Forelimb muscle (tissue), 1 donor: ENCODE results near the gene AGFG1. TPM values are rescaled to one million over a fixed set of nuclear protein-coding genes. Genes with fewer than 3 reads are reported as not detected.
A peak's percentile ranks its signal among the peaks of the same experiment; 100 is the strongest.

Experiments used
- DNase-seq: peaks from one replicate; pipeline ENCODE4 v3.0.0-alpha.2; 2013; ENCODE audit warnings: low read depth
- polyA plus RNA-seq: library from polyadenylated mRNA; unstranded; fragments of 120-200 nt; gene quantifications from one replicate; pipeline ENCODE4 v1.2.1, GENCODE V29; 2013; ENCODE audit not compliant: insufficient read length

AGFG1 gene
- 47.8 TPM for polyA plus RNA-seq

GRCh38 chr2:227471924-227472264, at the start of gene AGFG1:
Gene AGFG1, plus strand, starts transcription at chr2:227472156. Its CDS starts 266 bp downstream, at chr2:227472422.
- peak; percentile 34 for DNase-seq

GRCh38 chr2:227423656-227424499, 48.1 kb upstream of the AGFG1 start:
- DNase-seq, result no peak

GRCh38 chr2:227428731-227429285, 43.1 kb upstream of the AGFG1 start:
- DNase-seq, result no peak

- no peak for DNase-seq
Observed at GRCh38 chr2:227430639-227431038, 41.3 kb upstream of the AGFG1 start.

GRCh38 chr2:227433171-227433570, 38.8 kb upstream of the AGFG1 start:
- DNase-seq, result no peak

- DNase-seq, result no peak
Observed at GRCh38 chr2:227436436-227437174, 35.4 kb upstream of the AGFG1 start.

- no peak for DNase-seq
Observed at GRCh38 chr2:227439214-227439613, 32.7 kb upstream of the AGFG1 start.

- DNase-seq, result no peak
Observed at GRCh38 chr2:227442639-227443038, 29.3 kb upstream of the AGFG1 start.

GRCh38 chr2:227443889-227444568, 27.9 kb upstream of the AGFG1 start:
- no peak for DNase-seq

GRCh38 chr2:227447606-227448005, 24.4 kb upstream of the AGFG1 start:
- no peak for DNase-seq

GRCh38 chr2:227450311-227450841, 21.6 kb upstream of the AGFG1 start:
- no peak for DNase-seq

GRCh38 chr2:227450926-227451654, 20.9 kb upstream of the AGFG1 start:
- DNase-seq, result no peak

GRCh38 chr2:227451655-227451992, 20.3 kb upstream of the AGFG1 start:
- no peak for DNase-seq

- DNase-seq, result no peak
Observed at GRCh38 chr2:227453810-227454209, 18.1 kb upstream of the AGFG1 start.

- DNase-seq, result no peak
Observed at GRCh38 chr2:227454323-227454860, 17.6 kb upstream of the AGFG1 start.

- no peak for DNase-seq
Observed at GRCh38 chr2:227455200-227455599, 16.8 kb upstream of the AGFG1 start.

- no peak for DNase-seq
Observed at GRCh38 chr2:227456102-227456501, 15.9 kb upstream of the AGFG1 start.

GRCh38 chr2:227456772-227457171, 15.2 kb upstream of the AGFG1 start:
- no peak for DNase-seq

GRCh38 chr2:227460070-227460485, 11.9 kb upstream of the AGFG1 start:
- no peak for DNase-seq

- no peak for DNase-seq
Observed at GRCh38 chr2:227460833-227461232, 11.1 kb upstream of the AGFG1 start.
